MG63 (cell line): ENCODE data around the gene EIF3L. TPM values are rescaled to one million over a fixed set of nuclear protein-coding genes. Genes with fewer than 3 reads are reported as not detected.

ENCODE experiments used
- DNase-seq: peaks from one replicate; pipeline ENCODE4 v3.0.0-alpha.2; 2020
- H3K27me3 ChIP-seq: fragments of 250-450 bp; sonication (Bioruptor Pico); 2 replicates; pipeline ENCODE4 v1.5.1; 2020; ENCODE audit warnings: mild to moderate bottlenecking, moderate library complexity
- H3K36me3 ChIP-seq: fragments of 250-450 bp; sonication (Bioruptor Pico); 2 replicates; pipeline ENCODE4 v1.5.1; 2020; ENCODE audit warnings: mild to moderate bottlenecking, moderate library complexity
- H3K4me3 ChIP-seq: fragments of 250-450 bp; sonication (Bioruptor Pico); 2 replicates; pipeline ENCODE4 v1.5.1; 2020; ENCODE audit warnings: mild to moderate bottlenecking, moderate library complexity
- H3K9me3 ChIP-seq: fragments of 250-450 bp; sonication (Bioruptor Pico); 2 replicates; pipeline ENCODE4 v1.5.1; 2020; ENCODE audit warnings: mild to moderate bottlenecking, moderate library complexity
- total RNA-seq: library from RNA; depleted of rRNA; stranded (reverse); fragments of >200 nt; shearing (Covaris generic); gene quantifications from 2 replicates; pipeline ENCODE4 v1.2.3, GENCODE V29; 2014; ENCODE audit warnings: low replicate concordance

The EIF3L gene
- total RNA-seq, 1 experiment from 2014 or later = 347 TPM

DNA sequence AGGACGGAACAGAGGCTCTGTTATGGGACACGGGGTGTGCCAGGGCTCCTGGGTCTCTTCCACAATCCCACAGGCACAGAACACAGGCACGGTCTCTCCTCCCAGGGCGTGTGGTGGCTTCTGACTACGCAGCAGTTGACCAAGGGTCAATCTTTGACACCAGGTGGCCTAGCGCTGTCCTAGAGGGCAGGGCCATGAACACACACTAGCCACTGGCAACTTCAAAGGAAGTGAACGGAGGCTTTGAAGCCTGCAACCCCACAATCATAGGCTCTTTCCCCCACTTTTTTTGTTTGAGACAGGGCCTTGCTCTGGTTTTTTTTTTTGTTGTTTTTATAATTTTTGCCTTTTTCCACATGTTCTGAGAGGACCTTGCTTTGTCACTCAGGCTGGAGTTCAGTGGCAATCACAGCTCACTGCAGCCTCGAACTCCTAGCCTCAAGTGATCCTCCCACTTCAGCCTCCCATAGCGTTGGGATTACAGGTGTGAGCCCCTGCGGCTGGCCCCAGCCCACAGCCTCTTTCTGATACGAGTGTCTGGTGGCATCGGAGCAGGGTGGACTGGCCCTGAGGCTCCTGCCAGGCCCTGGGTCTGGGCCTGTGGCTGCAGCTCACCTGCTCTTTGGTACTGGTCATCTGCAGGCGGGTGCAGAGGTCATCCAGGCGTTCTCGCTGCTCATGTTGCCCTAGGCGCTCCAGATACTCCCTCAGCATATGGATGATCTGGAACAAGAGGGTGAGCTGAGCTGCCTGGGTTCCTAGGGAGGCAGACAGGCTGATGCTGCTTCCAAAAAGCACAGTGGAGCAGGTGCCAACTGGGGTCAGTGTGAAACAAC, 17.0 kb upstream of the EIF3L start:
- Histone ChIP-seq H3K4me3 (no peak overlapping the region), H3K36me3 (peaks cover 43% of the 10 kb centered on the region), H3K27me3 (no peaks in the 10 kb centered on the region)

GRCh38 chr22:37842015-37842793, 7.0 kb upstream of the EIF3L start:
- Histone ChIP-seq H3K27me3 (no peaks in the 10 kb centered on the region), H3K4me3 (no peak overlapping the region; the same call in none of the 2 replicates), H3K36me3 (peaks cover 29% of the 10 kb centered on the region), H3K9me3 (peaks cover 7% of the 10 kb centered on the region)
- DNase-seq = no peak

More for the DNA sequence above, 17.0 kb upstream of the EIF3L start:
- H3K9me3 ChIP-seq = no peaks in the 10 kb centered on the region
- DNase-seq = no peak

DNA sequence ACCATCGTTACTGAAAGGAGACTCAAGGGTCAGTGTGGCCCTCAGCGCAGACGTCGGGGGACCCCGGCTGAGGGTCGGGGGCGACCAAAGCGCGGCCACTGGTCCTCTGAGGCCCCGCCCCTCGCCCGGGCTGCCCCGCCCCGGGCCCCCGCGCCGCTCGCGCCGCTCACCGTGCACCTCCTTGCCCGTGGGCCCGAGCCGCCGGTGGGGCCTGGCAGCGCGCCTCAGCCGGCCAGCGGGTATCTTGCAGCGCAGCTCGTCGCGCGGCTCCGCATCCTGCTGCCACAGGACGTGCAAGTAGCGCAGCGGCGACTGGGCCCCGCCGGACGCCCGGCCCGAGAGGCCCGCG, 5.5 kb upstream of the EIF3L start:
- H3K27me3 ChIP-seq = no peaks in the 10 kb centered on the region
- DNase-seq = peak; percentile 55
- H3K36me3 ChIP-seq = peaks cover 21% of the 10 kb centered on the region
- H3K9me3 ChIP-seq = peaks cover 7% of the 10 kb centered on the region
- peak overlapping the region; percentile 60 for H3K4me3 ChIP-seq

DNA sequence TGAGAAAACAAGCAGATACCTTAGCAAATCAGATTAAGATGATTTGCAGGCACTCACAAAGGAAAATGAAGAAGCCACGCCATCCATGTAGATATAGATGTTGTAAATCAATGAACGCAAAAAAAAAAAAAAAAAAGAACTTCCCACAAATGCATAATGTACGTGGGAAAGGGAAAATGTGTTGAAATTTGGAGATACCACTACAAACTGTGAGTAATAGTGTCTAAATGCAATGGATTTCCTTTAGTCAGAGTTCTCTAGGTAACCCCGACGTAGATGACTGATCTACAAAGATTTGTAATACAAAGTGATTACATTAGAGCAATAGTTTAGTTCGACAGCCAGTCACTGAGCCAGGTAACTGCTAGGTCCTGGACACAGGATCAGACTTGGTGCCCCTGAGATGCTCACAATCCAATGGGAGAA, 4.3 kb upstream of the EIF3L start:
- Histone ChIP-seq H3K36me3 (peaks cover 9% of the 10 kb centered on the region), H3K9me3 (peaks cover 7% of the 10 kb centered on the region), H3K4me3 (peak overlapping the region; percentile 60), H3K27me3 (no peaks in the 10 kb centered on the region)
- DNase-seq = no peak

- Histone ChIP-seq H3K36me3 (peaks cover 17% of the 10 kb centered on the region), H3K9me3 (peaks cover 7% of the 10 kb centered on the region)
Measured at GRCh38 chr22:37846433-37846832, 2.8 kb upstream of the EIF3L start.

GRCh38 chr22:37848587-37849088, 581 bp upstream of the EIF3L start:
- H3K36me3 ChIP-seq = peaks cover 34% of the 10 kb centered on the region
- H3K4me3 ChIP-seq = peak overlapping the region; percentile 85
- DNase-seq = no peak
- H3K9me3 ChIP-seq = peaks cover 7% of the 10 kb centered on the region
- no peaks in the 10 kb centered on the region for H3K27me3 ChIP-seq

More at GRCh38 chr22:37846433-37846832, 2.8 kb upstream of the EIF3L start:
- DNase-seq = no peak
- no peak overlapping the region for H3K4me3 ChIP-seq
- no peaks in the 10 kb centered on the region for H3K27me3 ChIP-seq

- H3K36me3 ChIP-seq = peaks cover 55% of the 10 kb centered on the region
- H3K9me3 ChIP-seq = no peaks in the 10 kb centered on the region
- no peak for DNase-seq
- H3K27me3 ChIP-seq = no peaks in the 10 kb centered on the region
- peak overlapping the region; percentile 85; the same call in 1 of the 2 replicates for H3K4me3 ChIP-seq
Measured at GRCh38 chr22:37850801-37851200, 1.6 kb downstream of the EIF3L start.

DNA sequence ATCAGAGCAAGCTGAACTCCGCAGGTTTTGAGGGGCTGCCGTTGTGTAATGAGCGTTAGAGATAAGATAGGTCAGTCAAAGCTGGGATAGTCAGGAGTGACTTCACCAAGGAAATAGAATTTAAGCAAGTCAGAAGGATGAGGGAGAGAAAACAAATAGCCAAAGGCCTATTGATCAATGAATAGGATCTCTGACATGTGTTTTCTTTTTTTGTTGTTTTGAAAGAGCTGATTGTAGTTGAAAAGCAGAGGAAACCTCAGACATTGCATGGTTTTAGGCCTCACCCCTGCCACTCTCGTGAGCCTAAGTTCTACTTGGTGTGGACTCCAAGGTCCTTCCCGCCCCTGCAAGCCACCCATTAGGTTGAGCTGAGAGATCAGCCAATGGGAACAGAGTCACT, 3.2 kb downstream of the EIF3L start:
- peaks cover 67% of the 10 kb centered on the region for H3K36me3 ChIP-seq
- no peaks in the 10 kb centered on the region for H3K9me3 ChIP-seq
- no peaks in the 10 kb centered on the region for H3K27me3 ChIP-seq
- no peak for DNase-seq
- no peak overlapping the region for H3K4me3 ChIP-seq

DNA sequence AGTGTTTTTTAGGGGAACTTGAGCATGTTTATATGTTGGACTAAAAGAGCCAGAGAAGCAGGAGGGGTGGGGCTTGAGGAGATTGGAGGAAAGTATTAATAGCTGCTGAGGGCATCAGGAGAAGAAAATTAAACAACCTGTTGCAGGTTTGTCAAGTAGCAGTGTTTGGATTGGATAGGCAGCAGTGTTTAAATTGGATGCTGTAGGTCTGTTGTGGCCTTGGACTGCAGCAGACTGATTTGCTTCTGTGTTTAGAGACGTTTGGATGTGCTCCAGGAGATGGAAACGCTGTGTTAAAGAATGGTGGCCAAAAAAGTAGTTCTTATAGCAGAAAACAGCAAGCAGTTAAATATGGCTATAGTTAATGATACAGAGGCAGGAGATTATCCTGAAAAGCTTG, 5.7 kb downstream of the EIF3L start:
- no peak overlapping the region for H3K4me3 ChIP-seq
- no peaks in the 10 kb centered on the region for H3K9me3 ChIP-seq
- H3K36me3 ChIP-seq = peaks cover 88% of the 10 kb centered on the region
- no peaks in the 10 kb centered on the region for H3K27me3 ChIP-seq
- no peak for DNase-seq

DNA sequence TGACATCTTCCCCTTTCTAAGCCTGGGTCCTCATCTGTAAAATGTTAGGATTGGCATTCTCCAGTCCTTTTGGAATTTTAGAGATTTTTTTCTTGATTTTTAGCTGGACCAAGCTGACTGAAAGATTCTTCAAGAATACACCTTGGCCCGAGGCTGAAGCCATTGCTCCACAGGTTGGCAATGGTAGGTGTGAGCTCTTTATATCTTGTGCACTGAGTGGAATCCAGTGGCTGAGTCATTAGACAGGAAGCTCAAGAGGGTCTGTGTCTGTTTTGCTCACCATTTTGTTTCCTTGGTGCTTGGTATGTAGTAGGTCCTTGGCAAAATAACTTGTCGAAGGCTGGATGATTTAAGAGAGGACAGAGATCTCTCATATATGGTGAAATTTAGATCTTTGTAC, 6.2 kb downstream of the EIF3L start:
- no peaks in the 10 kb centered on the region for H3K27me3 ChIP-seq
- H3K9me3 ChIP-seq = no peaks in the 10 kb centered on the region
- no peak overlapping the region for H3K4me3 ChIP-seq
- peaks cover 91% of the 10 kb centered on the region for H3K36me3 ChIP-seq
- no peak for DNase-seq

- Histone ChIP-seq H3K36me3 (peaks cover 88% of the 10 kb centered on the region), H3K27me3 (no peaks in the 10 kb centered on the region), H3K9me3 (no peaks in the 10 kb centered on the region), H3K4me3 (no peak overlapping the region)
- DNase-seq = no peak
Measured at GRCh38 chr22:37860796-37861421, 11.7 kb downstream of the EIF3L start.

DNA sequence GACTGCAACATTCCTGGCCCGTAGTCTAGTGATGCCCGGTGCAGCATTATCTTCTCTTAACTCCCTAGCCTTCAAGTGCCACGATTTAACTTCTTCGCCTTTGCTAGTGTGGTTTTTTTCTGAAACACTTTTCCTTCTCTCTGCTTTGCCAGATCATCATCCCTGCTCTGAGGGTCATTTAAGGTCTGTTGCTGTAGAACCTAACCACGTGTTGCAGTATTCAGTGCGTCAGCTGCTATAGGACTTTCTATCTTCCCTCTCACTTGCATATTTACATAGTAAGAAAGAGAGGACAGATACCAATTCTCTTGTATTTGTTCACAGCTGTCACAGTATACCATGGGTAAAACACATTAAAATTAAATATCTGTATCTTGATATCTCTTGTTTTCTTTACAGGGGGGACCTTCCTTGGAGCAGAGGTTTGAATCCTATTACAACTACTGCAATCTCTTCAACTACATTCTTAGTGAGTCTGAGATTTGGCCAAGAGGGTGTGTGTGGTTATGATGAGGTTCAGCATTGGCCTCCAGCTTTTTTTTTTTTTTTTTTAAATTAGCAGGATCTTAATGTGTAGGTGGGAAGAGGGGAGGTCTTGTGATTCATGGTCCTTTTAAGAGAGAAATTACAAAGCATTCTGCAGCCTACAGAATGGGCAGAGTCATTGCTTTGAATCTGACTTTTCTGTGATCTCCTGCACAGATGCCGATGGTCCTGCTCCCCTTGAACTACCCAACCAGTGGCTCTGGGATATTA, 13.5 kb downstream of the EIF3L start:
- H3K9me3 ChIP-seq = no peaks in the 10 kb centered on the region
- H3K4me3 ChIP-seq = no peak overlapping the region
- H3K36me3 ChIP-seq = peaks cover 89% of the 10 kb centered on the region
- DNase-seq = no peak
- no peaks in the 10 kb centered on the region for H3K27me3 ChIP-seq

GRCh38 chr22:37865510-37865909, 16.3 kb downstream of the EIF3L start:
- no peak overlapping the region for H3K4me3 ChIP-seq
- peaks cover 86% of the 10 kb centered on the region for H3K36me3 ChIP-seq
- no peaks in the 10 kb centered on the region for H3K9me3 ChIP-seq
- DNase-seq = no peak
- H3K27me3 ChIP-seq = no peaks in the 10 kb centered on the region

DNA sequence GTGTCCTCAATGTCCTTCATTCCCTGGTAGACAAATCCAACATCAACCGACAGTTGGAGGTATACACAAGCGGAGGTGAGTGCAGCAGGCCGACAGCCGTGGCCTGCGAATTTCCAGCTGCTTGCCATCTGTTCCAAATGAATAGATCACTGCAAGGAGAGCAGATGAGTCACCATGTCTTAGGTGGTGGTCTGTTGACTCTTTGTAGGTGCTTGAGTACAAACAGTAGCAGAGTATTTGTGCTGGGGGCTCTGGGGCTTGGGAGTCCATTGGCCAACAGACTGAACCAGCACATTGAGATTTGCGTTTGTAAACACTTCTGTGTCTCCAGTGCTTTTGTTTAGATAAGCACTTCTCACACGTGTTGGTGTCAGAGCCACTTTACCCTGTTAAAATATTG, 21.1 kb downstream of the EIF3L start:
- H3K36me3 ChIP-seq = peaks cover 81% of the 10 kb centered on the region
- no peak for DNase-seq
- no peak overlapping the region for H3K4me3 ChIP-seq
- no peaks in the 10 kb centered on the region for H3K27me3 ChIP-seq
- H3K9me3 ChIP-seq = no peaks in the 10 kb centered on the region

DNA sequence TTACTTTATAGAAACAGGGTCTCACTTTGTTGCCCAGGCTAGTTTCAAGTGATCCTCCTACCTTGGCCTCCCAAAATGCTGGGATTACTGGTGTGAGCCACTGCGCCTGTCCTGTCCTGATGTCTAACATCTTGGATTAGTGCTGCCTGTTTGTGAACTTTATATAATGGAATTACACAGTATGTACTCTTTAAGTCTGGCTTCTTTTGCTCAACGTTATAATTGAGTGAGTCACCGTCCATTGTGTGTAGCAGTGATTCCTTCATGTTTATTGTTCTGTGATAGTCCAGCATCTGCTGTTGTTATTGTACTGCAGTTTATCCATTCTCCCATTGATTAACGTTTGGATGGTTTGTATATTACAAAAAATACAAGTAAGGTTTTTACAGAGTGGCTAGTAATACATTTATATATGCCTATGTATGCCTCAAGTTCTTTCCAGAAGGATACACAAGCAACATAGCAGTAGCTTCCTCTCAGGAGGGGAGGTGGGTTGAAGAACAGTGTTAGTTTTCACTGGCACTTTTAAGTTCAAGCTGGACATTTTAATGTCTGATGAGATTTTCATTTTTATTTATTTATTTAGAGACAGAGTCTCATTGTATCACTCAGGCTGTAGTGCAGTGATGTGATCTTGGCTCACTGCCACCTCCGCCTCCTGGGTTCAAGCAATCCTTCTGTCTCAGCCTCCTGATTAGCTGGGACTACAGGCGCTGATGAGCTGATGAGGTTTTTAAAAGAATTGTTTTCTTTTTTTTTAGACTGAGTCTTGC, 31.6 kb downstream of the EIF3L start:
- H3K36me3 ChIP-seq = peaks cover 66% of the 10 kb centered on the region
- no peak overlapping the region for H3K4me3 ChIP-seq
- H3K27me3 ChIP-seq = no peaks in the 10 kb centered on the region
- no peaks in the 10 kb centered on the region for H3K9me3 ChIP-seq
- DNase-seq = no peak

DNA sequence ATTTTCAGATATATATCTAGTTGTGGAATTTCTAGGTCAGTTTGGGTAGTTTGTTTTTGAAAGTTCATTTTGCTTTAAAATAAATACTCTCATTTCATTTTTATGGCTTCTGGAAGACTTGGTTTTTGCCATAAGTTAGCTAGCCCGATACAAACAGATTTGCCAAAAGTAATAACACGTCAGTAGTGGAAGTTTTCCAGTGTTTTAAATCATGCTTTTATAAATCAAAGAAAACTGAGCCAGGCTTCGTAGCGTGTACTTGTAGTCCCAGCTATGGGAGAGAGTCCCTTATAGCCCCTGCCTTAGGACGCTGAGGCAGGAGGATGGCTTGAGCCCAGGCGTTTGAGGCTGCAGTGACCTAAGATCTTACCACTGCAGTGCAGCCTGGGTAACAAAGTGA, 35.2 kb downstream of the EIF3L start:
- H3K4me3 ChIP-seq = no peak overlapping the region
- H3K27me3 ChIP-seq = no peaks in the 10 kb centered on the region
- DNase-seq = no peak
- H3K9me3 ChIP-seq = no peaks in the 10 kb centered on the region
- peaks cover 71% of the 10 kb centered on the region for H3K36me3 ChIP-seq
